ENCODE results near the gene E2F2.

GRCh38 chr1:23475641-23476040 lies 55.4 kb downstream of the E2F2 start:
- TF ChIP-seq YY1 (IDR thresholded peaks at IDR 0.05; ENCODE audit: insufficient read depth, insufficient read length) (no peak), ZNF274 (IDR thresholded peaks at IDR 0.05; ENCODE audit: low read depth, low read length) (no peak), SUZ12 (IDR thresholded peaks at IDR 0.05; ENCODE audit: extremely low read depth, insufficient read depth, insufficient read length) (no peak)

Measured in NT2/D1 (cell line).